Activated naive CD8-positive, alpha-beta T cell (primary cell): ENCODE results near the gene E2F2.

ENCODE experiments used
- H3K27ac Mint-ChIP-seq: one replicate; pipeline ENCODE4 v1.8.0; 2021; ENCODE audit warnings: mixed read lengths
- H3K27me3 Mint-ChIP-seq: one replicate; pipeline ENCODE4 v1.8.0; 2021; ENCODE audit warnings: mixed read lengths
- H3K36me3 Mint-ChIP-seq: one replicate; pipeline ENCODE4 v1.8.0; 2021; ENCODE audit warnings: mixed read lengths
- H3K4me1 Mint-ChIP-seq: one replicate; pipeline ENCODE4 v1.8.0; 2021; ENCODE audit warnings: low read depth, mixed read lengths
- H3K4me3 Mint-ChIP-seq: one replicate; pipeline ENCODE4 v1.8.0; 2021; ENCODE audit warnings: mild to moderate bottlenecking, mixed read lengths
- H3K9me3 Mint-ChIP-seq: one replicate; pipeline ENCODE4 v1.8.0; 2021; ENCODE audit warnings: low read depth, mixed read lengths

The E2F2 gene, protein sequence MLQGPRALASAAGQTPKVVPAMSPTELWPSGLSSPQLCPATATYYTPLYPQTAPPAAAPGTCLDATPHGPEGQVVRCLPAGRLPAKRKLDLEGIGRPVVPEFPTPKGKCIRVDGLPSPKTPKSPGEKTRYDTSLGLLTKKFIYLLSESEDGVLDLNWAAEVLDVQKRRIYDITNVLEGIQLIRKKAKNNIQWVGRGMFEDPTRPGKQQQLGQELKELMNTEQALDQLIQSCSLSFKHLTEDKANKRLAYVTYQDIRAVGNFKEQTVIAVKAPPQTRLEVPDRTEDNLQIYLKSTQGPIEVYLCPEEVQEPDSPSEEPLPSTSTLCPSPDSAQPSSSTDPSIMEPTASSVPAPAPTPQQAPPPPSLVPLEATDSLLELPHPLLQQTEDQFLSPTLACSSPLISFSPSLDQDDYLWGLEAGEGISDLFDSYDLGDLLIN

DNA sequence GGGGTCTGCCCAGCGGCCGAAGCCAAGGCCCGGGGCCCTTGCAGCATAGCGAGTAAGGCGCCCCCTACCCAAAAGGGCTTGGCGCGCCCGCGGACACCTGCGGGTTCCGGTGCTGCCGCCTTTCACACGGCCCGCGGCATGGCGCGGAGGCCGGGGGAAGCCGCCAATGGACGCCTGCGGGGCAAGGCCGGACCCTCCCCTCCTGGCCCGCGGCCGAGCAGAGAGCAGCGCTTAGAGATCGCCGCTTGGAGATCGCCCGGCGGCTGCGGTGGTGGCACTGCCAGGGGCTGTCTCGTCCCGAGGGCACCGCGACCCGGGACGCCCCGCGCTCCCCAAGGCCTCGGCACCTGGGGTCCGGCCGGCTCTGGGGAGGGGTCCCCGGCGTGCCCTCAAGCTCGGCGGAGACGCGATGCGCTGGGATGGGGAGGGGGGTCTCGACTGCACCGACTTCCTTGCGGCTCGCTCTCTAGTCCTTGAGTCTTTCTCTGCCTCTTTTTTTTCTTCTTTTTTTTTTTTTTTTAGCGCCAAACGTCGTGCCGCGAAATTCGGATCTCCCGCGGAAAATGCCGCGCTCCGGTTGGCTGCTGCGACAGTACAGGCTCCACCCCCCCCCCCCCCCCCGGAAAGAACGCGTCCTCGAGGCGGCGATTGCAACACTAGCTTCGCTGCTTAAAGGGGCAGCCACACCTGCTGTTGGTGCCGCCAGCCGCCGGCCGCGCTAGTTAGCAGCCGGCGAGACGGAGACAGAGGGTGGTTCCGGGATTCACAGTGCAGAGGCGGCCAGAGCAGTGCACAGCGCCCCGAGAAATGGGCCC, at the start of gene E2F2:
Gene E2F2 (minus strand): TSS at position 487 of the 815 bp plus-strand sequence. CDS start 440 bp downstream, at position 47.
- H3K4me1 Mint-ChIP-seq = peaks cover 60% of the 10 kb centered on the region
- peak within 1 kb of the TSS; percentile 77 for H3K27ac Mint-ChIP-seq
- H3K27me3 Mint-ChIP-seq = no peaks in the 10 kb centered on the region
- H3K36me3 Mint-ChIP-seq = no peaks in the 10 kb centered on the region
- H3K9me3 Mint-ChIP-seq = no peaks in the 10 kb centered on the region
- H3K4me3 Mint-ChIP-seq = peak within 1 kb of the TSS; percentile 89

DNA sequence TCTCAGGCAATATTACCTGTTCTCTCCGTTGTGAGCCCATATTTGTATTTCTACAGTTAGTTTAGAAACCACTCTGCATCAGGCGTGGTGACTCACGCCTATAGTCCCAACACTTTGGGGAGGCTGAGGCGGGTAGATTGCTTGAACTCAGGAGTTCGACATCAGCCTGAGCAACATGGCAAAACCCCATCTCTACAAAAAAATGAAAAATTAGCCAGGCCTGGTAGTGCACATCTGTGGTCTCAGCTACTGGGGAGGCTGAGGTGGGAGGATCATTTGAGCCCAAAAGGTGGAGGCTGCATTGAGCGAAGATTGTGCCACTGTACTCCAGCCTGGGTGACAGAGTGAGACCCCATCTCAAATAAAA, 47.9 kb upstream of the E2F2 start:
- Mint-ChIP-seq H3K4me1 (peaks cover 59% of the 10 kb centered on the region), H3K4me3 (peak overlapping the region; percentile 53), H3K36me3 (no peaks in the 10 kb centered on the region), H3K9me3 (no peaks in the 10 kb centered on the region), H3K27me3 (no peaks in the 10 kb centered on the region), H3K27ac (peak overlapping the region; percentile 83)

DNA sequence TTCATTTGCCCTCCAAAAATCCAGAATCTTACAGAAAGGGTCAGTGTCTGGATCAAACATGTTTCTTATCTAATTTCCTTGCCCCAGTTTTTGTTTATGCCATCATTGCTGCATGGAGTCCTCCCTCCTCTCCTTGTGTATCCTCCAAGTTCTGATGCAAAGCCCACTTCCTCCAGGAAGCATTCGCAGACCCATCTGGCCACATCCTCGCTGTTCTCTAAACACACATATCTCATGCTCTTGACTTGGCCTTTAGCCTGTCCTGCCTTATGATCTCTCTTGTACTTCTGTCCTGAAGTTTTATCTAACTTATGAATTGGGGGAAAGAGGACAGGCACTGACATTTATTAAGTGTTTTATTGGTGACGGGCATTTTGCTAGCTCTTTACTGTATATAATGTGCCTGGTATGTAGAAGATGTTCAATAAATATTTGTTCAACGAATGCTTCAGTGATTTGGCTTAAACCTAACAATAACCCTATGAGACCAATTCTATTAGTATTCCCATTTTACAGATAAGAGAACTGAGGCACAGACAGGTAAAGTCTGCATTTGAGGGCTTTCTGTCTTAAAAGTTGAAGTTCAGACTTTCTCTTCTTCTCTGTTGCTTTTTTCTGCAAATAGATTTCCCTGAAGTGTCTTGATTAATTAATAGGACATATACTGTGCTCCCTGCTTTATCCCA, 47.4 kb upstream of the E2F2 start:
- no peaks in the 10 kb centered on the region for H3K9me3 Mint-ChIP-seq
- H3K27ac Mint-ChIP-seq = peak overlapping the region; percentile 83
- H3K27me3 Mint-ChIP-seq = no peaks in the 10 kb centered on the region
- H3K36me3 Mint-ChIP-seq = no peaks in the 10 kb centered on the region
- H3K4me3 Mint-ChIP-seq = peak overlapping the region; percentile 53
- peaks cover 61% of the 10 kb centered on the region for H3K4me1 Mint-ChIP-seq

DNA sequence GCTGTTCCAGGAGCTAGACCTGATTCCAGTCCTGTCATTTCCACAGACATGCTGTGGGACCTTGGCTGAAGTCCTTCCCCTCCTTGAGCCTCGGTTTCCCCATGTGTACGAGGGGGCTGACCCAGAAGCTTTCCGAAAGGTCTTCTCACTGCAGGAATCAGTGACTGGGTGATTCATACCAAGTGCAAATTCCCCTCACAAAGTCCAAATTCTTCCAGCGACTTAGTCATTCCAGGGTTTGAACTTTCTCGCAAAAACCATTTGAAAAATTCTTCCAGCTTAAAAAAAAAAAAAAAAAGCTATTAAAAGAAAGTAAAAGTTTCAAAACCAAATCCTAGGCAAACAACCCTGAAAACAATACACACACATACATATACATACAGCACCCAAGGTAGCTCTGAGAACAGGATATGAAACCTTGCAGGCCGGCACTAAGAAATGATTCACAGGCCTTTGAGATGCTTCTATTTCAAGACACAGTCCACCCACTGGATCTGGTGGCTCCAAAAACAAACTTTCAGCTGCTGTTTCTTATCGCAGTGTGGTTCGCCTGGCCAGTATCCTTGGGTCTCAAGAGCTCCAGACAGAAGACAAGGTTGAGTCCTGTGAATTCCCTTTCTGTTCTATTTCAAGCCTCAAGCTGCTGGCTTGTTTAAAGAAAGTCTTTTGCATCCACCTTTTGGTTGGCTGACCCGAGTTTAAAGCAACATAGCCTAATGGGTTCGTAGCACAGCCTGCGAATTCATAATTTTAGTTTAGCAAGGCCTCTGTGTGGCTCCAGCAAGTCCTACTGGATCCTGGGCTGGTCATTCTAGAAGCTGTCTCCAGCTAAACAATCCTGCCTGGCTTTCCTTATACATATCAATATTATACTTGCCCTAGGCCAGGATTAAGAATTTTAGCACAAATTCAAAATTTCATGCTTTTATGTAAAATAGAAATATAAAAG, 46.3 kb upstream of the E2F2 start:
- Mint-ChIP-seq H3K27me3 (no peaks in the 10 kb centered on the region), H3K27ac (peak overlapping the region; percentile 92), H3K9me3 (no peaks in the 10 kb centered on the region), H3K4me1 (peaks cover 59% of the 10 kb centered on the region), H3K36me3 (no peaks in the 10 kb centered on the region), H3K4me3 (peak overlapping the region; percentile 76)

DNA sequence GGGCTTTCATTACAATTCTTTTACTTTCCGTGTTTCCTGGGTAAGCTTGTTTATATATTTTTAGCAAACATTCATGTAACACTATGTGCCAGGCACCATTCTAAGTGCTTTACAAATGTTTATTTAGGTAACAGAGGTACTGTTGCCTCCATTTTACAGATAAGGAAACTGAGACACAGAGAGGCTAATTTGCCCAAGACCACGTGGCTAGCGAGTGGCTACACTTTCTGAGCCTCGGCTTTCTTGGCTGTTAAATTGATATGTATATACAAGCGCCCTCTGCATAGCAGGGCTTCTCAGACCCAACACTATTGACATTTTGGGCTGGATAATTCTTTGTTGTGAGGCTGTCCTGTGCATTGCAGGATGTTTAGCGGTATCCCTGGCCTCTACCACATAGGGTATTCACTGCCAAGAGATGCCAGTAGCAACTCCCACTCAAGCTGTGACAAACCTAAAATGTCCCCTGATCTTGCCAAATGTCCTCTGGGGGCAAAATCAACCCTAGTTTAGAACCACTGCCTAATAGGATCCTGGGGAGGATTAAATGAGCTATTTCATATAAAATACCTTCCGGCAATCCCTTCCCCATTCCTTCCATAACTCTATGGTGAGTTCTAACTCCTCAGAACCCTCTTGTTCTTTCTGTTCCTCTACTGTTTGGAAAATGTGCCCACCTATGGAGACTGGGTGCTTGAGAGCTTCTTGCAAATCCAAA, 45.5 kb upstream of the E2F2 start:
- Mint-ChIP-seq H3K27ac (peak overlapping the region; percentile 92), H3K9me3 (no peaks in the 10 kb centered on the region), H3K36me3 (no peaks in the 10 kb centered on the region), H3K27me3 (no peaks in the 10 kb centered on the region), H3K4me3 (peak overlapping the region; percentile 76), H3K4me1 (peaks cover 59% of the 10 kb centered on the region)

DNA sequence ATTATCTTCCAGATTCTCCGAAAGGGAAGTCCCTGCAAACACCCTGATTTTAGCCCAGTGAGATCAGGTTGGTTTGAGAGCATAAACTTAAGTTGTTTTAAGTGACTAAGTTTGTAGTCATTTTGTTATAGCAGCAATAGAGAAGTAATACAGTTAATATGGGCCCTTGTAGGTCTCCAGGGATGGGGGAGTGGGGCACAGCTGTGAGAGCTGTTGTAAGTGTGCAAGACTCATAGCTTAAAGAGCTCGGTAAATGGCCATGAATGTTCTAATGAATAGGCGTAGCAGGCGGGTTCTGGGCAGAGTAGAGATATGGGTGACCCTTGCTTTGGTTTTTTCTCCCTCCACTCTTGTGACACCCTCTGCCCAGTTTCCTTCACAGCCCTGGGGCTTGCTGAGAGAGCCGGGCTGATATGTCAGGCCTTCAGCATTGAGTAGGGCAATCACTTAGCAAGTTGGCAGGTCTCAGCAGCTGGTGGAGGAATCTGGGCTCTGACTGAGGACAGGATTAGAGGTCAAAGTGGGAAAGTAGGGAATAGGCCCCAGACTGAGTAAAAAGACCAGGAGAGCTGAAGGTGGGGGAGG, 44.3 kb upstream of the E2F2 start:
- no peak overlapping the region for H3K4me3 Mint-ChIP-seq
- H3K27ac Mint-ChIP-seq = peak overlapping the region; percentile 76
- H3K9me3 Mint-ChIP-seq = no peaks in the 10 kb centered on the region
- H3K4me1 Mint-ChIP-seq = peaks cover 53% of the 10 kb centered on the region
- no peaks in the 10 kb centered on the region for H3K27me3 Mint-ChIP-seq
- no peaks in the 10 kb centered on the region for H3K36me3 Mint-ChIP-seq

DNA sequence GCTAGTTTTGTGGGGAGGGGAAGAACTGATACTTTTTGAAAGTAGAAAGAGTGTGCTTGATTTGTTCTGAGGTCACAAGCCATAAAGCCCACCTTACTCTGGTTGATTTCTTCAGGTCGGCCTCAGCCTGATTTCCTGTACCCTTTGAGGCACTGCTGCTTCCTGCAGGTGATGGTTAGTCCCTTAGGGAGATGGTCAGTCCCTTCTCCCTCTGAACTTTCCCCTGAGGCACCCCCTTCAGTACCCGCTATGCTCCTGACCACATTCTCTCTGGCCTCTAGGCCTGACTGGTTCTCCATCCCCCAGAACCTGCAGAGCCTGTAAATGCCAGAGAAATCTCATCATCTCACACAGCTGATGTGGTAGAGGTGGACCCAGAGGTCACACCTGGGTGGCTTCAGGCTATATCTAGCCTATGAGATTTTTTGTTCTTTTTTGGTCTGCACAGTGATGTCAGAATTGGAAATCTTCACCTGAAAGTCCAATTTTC, 43.3 kb upstream of the E2F2 start:
- H3K27me3 Mint-ChIP-seq = no peaks in the 10 kb centered on the region
- no peaks in the 10 kb centered on the region for H3K9me3 Mint-ChIP-seq
- H3K4me3 Mint-ChIP-seq = no peak overlapping the region
- H3K4me1 Mint-ChIP-seq = peaks cover 53% of the 10 kb centered on the region
- no peak overlapping the region for H3K27ac Mint-ChIP-seq
- H3K36me3 Mint-ChIP-seq = no peaks in the 10 kb centered on the region

DNA sequence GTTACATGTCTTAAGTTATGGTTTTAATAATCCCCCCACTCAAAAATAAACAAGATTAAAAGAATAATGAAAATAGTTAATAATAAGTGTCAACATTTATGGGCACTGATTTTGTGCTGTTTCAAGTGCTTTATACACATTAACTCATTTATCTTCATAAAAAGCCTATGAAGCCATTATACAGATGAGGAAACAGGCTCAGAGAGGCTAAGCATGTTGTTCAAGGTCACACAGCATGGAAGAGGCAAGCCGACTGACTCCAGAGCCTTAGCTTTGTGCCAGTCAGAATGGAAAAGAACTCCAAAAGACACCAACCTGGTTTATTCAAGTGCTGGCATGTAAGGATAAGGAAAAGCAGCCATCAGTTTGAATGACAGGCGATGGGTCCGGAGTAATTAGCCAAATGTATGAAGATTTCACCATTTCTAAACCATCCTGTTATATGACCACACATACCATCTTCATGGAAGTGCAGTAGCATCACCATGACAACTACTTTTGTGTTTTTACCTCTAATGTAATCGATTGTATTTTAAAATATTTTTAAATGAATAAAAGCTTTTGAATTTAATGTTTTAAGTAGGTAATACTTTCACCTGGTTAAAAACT, 42.6 kb upstream of the E2F2 start:
- H3K36me3 Mint-ChIP-seq = no peaks in the 10 kb centered on the region
- peaks cover 48% of the 10 kb centered on the region for H3K4me1 Mint-ChIP-seq
- no peaks in the 10 kb centered on the region for H3K27me3 Mint-ChIP-seq
- no peak overlapping the region for H3K4me3 Mint-ChIP-seq
- H3K27ac Mint-ChIP-seq = no peak overlapping the region
- no peaks in the 10 kb centered on the region for H3K9me3 Mint-ChIP-seq

DNA sequence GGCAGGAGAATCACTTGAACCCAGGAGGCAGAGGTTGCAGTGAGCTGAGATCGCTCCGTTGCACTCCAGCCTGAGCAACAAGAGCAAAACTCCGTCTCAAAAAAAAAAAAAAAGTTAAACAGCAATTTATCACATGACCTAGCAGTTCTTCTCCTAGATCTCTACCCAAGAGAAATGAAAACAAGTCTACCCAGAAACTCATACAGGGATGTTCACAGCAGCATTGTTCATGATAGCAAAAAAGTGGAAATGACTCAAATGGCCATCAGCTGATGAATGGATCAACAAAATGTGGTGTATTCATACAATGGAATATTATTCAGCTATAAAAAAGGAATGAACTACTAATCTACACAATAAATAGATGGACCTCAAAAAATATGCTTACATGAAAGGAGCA, 40.4 kb upstream of the E2F2 start:
- Mint-ChIP-seq H3K4me3 (no peak overlapping the region), H3K27ac (no peak overlapping the region), H3K36me3 (no peaks in the 10 kb centered on the region), H3K27me3 (no peaks in the 10 kb centered on the region), H3K9me3 (no peaks in the 10 kb centered on the region), H3K4me1 (peaks cover 35% of the 10 kb centered on the region)

DNA sequence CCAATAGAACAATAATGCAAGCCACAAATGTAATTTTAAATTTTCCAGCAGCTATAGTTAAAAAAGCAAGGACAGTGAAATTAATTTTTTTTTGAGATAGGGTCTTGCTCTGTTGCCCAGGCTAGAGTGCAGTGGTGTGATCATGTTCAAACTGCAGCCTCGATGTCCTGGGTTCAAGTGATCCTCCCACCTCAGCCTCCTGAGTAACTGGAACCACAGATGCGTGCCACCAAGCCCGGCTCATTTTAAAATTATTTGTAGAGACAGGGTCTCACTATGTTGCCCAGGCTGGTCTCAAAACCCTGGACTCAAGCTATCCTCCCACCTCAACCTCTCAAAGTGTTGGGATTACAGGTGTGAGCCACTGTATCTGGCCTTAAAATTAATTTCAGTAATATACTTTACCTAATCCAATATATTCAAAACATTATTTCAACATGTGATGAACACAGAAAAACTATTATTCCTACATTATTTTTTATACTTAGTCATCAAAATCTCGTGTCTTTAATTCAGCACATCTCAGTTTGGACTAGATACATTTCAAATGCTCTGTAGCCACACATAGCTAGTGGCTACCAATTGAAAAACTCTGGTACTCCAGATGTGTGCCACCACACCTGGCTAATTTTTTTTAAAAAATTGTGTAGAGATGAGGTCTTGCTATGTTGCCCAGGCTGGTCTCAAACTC, 39.1 kb upstream of the E2F2 start:
- Mint-ChIP-seq H3K4me3 (peak overlapping the region; percentile 69), H3K4me1 (peaks cover 26% of the 10 kb centered on the region), H3K36me3 (no peaks in the 10 kb centered on the region), H3K27me3 (no peaks in the 10 kb centered on the region), H3K9me3 (no peaks in the 10 kb centered on the region), H3K27ac (peak overlapping the region; percentile 29)

DNA sequence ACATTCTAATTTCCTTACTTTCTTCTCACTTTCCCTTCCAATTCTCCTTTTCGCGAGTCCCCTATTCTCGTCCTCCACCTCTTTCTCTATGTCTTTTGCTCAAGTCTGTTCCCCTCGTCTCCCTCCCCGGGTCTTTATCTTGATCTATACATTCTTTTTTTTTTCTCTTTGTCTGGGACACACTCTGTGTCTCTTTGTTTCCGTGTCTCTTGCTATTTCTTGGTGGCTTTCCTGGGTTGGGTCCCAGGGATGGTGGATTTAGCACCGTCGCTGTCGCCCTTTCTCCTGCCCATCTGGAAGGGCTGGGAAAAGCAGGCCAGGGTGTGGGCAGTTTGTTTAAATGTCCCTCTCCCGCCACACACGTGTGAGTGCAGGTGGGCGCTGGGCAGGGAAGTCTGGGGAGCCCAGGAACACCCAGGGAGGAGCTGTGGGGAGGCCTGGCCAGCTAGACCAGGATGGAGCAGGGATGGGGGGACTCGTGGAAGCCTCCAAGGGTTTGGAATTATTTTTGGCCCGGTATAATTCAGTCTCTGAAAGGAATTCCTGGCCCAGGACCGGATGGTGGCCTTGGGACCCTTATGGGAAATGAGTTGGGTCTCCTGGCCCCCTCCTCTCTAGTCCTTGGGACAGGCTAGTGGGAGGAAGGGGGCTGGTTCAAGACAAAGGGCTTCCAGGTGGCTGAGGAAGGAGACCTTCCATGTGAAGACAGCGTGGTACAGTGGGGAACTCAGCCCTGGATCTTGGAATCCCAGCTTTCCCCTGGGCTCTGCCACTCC, 37.8 kb upstream of the E2F2 start:
- H3K27me3 Mint-ChIP-seq = no peaks in the 10 kb centered on the region
- H3K9me3 Mint-ChIP-seq = no peaks in the 10 kb centered on the region
- H3K4me3 Mint-ChIP-seq = peak overlapping the region; percentile 98
- H3K4me1 Mint-ChIP-seq = peaks cover 14% of the 10 kb centered on the region
- peak overlapping the region; percentile 70 for H3K27ac Mint-ChIP-seq
- H3K36me3 Mint-ChIP-seq = no peaks in the 10 kb centered on the region

DNA sequence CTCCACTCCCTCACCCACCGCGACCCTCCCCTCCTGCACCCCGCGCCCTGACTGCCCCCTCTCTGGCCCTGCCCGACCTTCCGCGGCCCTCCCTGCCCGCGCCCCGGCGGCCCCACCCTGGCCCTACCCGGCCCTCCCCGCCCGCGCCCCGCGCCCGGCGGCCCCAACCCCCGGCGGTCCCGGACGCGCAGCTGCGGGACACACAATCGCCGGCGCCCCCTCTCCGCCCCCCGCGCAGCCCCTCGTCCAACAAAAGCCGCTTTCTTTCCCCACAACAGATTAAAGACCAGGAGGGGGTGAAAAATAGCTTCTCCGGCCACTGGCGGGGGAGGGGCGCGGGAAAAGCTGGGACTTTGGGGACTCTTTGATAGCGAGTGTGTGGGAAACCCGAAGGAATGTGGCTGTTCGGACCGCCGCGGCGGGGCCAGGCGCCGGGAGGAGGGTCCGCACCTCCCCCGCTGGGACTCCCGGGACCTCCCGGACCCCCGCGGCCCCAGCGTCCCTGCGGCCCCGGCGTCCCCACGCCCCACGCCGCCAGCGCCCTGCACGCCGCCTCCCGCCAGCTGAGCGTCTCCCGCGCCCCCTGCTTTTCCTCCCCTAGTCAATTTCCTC, 37.1 kb upstream of the E2F2 start:
- H3K4me1 Mint-ChIP-seq = peaks cover 18% of the 10 kb centered on the region
- no peaks in the 10 kb centered on the region for H3K27me3 Mint-ChIP-seq
- H3K27ac Mint-ChIP-seq = peak overlapping the region; percentile 70
- peak overlapping the region; percentile 98 for H3K4me3 Mint-ChIP-seq
- no peaks in the 10 kb centered on the region for H3K36me3 Mint-ChIP-seq
- H3K9me3 Mint-ChIP-seq = no peaks in the 10 kb centered on the region
